Fibroblast of skin of abdomen (primary cell): Measurements from ENCODE around the gene MRPS14.

Source experiments
- DNase-seq: peaks from one replicate; pipeline ENCODE4 v3.0.0-alpha.2; 2013

Gene MRPS14

GRCh38 chr1:175019524-175019923 is 3.7 kb downstream of the MRPS14 start:
- DNase-seq, result no peak

- DNase-seq, result peak; percentile 80
These were observed 8.0 kb downstream of the MRPS14 start for GRCh38 chr1:175015243-175015642.

- no peak for DNase-seq
These were observed 9.8 kb downstream of the MRPS14 start for GRCh38 chr1:175013445-175013844.

GRCh38 chr1:175009532-175009931 is 13.7 kb downstream of the MRPS14 start:
- DNase-seq, result no peak

GRCh38 chr1:175005085-175005783 is 18.0 kb downstream of the MRPS14 start:
- peak; percentile 9 for DNase-seq

GRCh38 chr1:175003521-175003920 is 19.7 kb downstream of the MRPS14 start:
- DNase-seq, result no peak

GRCh38 chr1:175002910-175003517 is 20.2 kb downstream of the MRPS14 start:
- no peak for DNase-seq

GRCh38 chr1:175000697-175001187 is 22.5 kb downstream of the MRPS14 start:
- no peak for DNase-seq

- no peak for DNase-seq
These were observed 23.1 kb downstream of the MRPS14 start, which contains the start of gene CACYBP for GRCh38 chr1:174999936-175000696. Gene CACYBP, plus strand, starts transcription at chr1:174999947. Its CDS starts 234 bp downstream, at chr1:175000181.

- DNase-seq, result peak; percentile 99
These were observed 23.8 kb downstream of the MRPS14 start for GRCh38 chr1:174999216-174999935.

GRCh38 chr1:174998569-174999215 is 24.5 kb downstream of the MRPS14 start:
- DNase-seq, result peak; percentile 60

GRCh38 chr1:174997041-174997440 is 26.2 kb downstream of the MRPS14 start:
- DNase-seq, result no peak

- DNase-seq, result peak; percentile 9
These were observed 26.7 kb downstream of the MRPS14 start for GRCh38 chr1:174996476-174996875.

GRCh38 chr1:174995916-174996315 is 27.3 kb downstream of the MRPS14 start:
- no peak for DNase-seq

- DNase-seq, result no peak
These were observed 28.1 kb downstream of the MRPS14 start for GRCh38 chr1:174995121-174995520.

- DNase-seq, result no peak
These were observed 31.8 kb downstream of the MRPS14 start for GRCh38 chr1:174991473-174991872.

GRCh38 chr1:174990382-174990999 is 32.7 kb downstream of the MRPS14 start:
- DNase-seq, result peak; percentile 37

GRCh38 chr1:174989536-174990220 is 33.5 kb downstream of the MRPS14 start:
- DNase-seq, result no peak

- no peak for DNase-seq
These were observed 34.2 kb downstream of the MRPS14 start for GRCh38 chr1:174988986-174989385.

GRCh38 chr1:174988539-174988938 is 34.7 kb downstream of the MRPS14 start:
- no peak for DNase-seq

- no peak for DNase-seq
These were observed 38.3 kb downstream of the MRPS14 start for GRCh38 chr1:174984952-174985351.
